GM12874 (cell line): ENCODE data around the gene TNNT2.

Experiments
- TF ChIP-seq, protein P1 (sequence below): IDR thresholded peaks from 2 replicates; pipeline ENCODE4 v1.5.1; 2011; ENCODE audit warnings: low read depth, mild to moderate bottlenecking, control low read depth, low read length, moderate library complexity; ENCODE audit not compliant: insufficient read depth

Gene TNNT2

GRCh38 chr1:201401700-201402099, 24.2 kb upstream of the TNNT2 start:
- TF ChIP-seq, protein P1, sequence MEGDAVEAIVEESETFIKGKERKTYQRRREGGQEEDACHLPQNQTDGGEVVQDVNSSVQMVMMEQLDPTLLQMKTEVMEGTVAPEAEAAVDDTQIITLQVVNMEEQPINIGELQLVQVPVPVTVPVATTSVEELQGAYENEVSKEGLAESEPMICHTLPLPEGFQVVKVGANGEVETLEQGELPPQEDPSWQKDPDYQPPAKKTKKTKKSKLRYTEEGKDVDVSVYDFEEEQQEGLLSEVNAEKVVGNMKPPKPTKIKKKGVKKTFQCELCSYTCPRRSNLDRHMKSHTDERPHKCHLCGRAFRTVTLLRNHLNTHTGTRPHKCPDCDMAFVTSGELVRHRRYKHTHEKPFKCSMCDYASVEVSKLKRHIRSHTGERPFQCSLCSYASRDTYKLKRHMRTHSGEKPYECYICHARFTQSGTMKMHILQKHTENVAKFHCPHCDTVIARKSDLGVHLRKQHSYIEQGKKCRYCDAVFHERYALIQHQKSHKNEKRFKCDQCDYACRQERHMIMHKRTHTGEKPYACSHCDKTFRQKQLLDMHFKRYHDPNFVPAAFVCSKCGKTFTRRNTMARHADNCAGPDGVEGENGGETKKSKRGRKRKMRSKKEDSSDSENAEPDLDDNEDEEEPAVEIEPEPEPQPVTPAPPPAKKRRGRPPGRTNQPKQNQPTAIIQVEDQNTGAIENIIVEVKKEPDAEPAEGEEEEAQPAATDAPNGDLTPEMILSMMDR, result no peak

DNA sequence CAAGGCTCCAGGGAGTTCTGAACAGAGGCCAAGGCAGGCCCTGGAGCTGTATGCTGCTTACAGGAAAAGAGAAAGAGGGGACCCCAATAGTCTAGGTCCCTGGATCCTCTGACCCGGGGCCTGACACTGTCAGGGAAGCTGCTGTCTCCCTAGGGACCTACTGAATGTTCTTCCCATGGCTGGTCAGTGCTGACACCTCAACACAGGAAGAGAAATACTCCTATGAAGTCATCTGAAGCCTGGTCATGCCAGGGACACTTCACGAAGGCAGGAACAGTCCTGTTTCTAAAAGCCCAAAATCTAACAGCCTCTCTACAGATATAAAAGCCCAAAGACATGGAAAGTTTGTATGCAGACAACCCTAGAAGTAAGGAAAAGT, 23.4 kb upstream of the TNNT2 start:
- TF ChIP-seq, protein P1, result no peak

GRCh38 chr1:201400212-201400851, 22.9 kb upstream of the TNNT2 start:
- TF ChIP-seq, protein P1, result no peak

GRCh38 chr1:201399352-201400126, 22.1 kb upstream of the TNNT2 start:
- TF ChIP-seq, protein P1, result no peak

DNA sequence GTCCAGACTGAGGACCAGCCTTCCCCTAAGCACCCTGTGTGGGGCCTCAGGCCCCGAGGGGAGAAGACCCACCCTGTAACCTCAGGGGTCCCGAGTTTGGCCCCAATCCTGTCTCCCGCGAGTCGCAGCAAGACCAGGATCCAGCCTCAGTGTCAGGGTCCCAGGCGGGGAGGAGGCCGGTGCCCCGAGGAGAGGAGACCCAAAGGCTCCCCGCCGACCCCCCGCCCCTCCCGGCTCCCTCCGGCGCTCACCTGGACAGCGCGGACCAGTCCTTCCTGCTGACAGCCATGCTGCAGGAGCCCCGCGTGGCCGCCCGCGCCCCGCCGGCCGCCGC, 21.5 kb upstream of the TNNT2 start, which contains the start of gene LAD1:
Gene LAD1 (minus strand): TSS at position 307 of the 334 bp plus-strand sequence. CDS start 18 bp downstream, at position 289.
- TF ChIP-seq, protein P1, result no peak

DNA sequence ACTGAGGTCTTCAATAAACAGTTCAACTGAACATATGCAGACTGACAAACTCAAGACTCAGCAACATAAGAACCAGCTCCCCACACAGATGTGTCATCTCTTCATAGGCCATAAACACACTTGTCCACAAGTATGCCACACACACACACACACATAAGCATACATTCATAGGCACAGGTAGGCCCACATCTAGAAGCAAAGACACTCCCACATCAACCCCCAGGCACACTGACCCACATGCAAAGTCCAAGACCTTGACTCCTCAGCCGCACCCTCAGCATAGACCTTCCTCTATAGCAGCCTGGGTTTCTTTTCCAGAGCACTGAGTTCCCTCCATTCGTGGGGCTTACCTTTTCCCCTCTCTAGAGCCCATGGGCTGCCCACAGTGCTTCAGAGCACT, 20.2 kb upstream of the TNNT2 start:
- TF ChIP-seq, protein P1, result no peak

- TF ChIP-seq, protein P1, result no peak
Measured at GRCh38 chr1:201396861-201397464, 19.5 kb upstream of the TNNT2 start.
